Measurements from ENCODE around the gene COA3.

The COA3 gene, protein sequence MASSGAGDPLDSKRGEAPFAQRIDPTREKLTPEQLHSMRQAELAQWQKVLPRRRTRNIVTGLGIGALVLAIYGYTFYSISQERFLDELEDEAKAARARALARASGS

DNA sequence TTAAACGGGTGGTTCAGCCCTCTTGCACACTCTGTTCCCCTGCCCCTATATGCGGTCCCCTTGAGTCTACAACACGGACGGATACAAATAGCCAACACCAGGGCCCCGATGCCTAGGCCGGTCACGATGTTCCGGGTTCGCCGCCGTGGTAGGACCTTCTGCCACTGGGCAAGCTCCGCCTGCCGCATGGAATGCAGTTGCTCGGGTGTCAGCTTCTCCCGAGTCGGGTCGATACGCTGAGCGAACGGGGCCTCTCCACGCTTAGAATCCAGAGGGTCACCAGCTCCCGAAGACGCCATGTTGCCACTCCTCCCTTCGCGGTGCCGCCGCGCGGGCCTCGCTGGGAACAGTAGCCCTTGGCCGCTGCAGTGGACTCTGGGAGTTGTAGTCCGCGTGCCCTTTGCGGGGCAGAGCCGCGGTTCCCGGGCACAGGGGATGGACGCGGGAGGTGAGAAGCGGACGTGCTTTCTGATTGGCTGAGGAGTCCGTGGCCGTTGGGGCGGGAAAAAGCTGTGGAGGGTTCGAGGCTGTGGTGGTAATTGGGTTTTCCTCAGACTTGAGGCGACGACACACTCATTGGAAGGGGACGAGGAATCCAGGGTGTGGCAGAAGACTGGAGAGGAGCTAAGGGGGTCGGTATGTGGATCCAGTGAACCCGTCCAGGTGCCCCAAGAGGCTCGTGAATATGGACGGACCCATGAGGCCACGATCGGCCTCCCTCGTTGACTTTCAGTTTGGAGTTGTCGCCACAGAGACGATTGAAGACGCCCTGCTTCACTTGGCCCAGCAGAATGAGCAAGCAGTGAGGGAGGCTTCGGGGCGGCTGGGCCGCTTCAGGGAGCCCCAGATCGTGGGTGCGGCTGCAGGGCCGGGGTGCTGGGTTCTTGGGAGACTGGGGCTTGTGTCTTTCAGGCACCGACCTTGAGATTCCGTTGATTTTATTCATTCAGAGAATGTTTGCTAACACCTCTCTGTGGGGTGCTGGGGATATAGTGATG lies at the start of gene COA3, which contains the start of gene CNTD1:
Gene COA3, minus strand, starts transcription at position 322 of the 998 bp plus-strand sequence. Its CDS starts 23 bp downstream, at position 299.
Gene CNTD1, plus strand, starts transcription at position 479 of the 998 bp plus-strand sequence. Its CDS starts 207 bp downstream, at position 686.
- peak; percentile 28 to 61 (median 47) for DNase-seq

DNA sequence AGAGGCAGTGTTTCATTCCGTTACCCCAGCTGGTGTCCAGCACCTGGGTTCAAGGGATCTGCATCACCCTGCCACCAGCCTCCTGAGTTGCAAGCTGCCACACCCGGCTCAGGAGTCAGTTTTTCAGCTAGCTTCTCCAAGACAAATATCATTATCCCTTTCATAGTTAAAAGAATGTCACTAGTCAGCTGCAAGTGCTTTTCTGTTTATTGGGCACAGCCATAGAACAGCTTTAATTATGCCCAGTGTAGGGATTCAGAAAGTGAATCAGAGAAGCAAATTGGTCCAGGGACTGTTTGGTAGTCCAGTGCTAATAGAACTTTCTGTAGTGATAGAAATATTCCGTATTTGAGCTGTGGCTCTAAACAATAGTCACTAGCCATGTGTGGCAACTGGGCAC lies 49.6 kb upstream of the COA3 start:
- DNase-seq = no peak

DNA sequence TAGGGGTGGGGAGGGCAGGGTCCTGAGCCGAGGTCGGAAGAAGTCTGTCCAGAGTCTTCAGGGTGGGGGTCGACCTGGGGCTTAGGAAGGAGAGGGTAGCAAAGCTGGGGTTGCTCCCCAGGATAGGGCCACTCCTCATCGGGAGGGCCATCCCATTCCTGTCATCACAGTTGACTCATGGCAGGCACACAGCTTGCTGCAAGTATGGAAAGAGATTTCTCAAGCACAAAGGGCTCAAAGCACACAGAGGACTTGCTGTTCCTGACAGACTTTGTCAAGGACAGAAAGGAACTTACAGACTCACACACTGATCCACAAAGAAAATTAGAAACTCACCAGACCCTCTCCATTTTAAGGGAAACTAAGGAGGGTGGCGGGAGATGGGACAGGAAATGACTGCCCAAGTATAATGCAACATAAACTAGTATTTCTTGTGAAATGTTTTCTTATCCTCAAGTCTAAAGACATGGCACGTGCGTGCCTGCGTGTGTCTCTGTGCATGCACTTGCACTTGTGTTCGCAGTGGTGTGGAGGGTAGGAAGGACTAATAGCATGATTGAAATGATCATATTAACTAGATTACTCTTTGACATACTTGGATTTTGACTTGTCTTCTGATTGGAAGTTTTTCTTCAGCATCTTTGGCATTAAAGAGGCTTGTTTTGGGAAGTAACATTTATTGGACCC lies 48.2 kb upstream of the COA3 start:
- DNase-seq = no peak

DNA sequence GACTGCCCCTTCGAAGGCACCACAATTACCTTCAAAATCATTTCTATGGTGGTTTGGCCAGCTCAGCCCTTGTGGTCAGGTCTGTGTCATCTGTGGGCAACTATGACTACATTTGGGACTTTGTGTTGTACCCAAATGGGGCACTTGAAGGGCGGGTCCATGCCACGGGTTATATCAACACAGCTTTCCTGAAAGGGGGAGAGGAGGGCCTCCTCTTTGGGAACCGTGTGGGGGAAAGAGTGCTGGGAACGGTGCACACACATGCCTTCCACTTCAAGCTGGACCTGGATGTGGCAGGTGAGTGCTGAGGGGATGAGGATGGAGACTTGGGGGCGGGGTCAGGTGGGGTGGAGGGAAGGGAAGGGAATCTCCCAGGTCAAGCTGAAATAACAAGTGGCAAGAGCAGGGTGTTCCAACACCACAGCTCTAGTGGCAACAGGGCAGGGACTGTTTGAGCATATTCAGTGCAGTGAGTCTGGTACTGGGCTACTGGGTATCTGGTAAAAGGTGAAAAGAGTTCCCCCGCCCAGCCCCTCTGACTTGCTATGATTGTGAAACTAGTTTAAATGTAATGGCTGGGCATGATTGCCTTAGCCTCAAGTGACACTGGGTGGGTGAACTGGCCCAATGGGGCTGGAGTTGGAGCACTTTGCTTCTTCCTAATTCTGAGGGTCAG lies 47.6 kb upstream of the COA3 start:
- DNase-seq = no peak

DNA sequence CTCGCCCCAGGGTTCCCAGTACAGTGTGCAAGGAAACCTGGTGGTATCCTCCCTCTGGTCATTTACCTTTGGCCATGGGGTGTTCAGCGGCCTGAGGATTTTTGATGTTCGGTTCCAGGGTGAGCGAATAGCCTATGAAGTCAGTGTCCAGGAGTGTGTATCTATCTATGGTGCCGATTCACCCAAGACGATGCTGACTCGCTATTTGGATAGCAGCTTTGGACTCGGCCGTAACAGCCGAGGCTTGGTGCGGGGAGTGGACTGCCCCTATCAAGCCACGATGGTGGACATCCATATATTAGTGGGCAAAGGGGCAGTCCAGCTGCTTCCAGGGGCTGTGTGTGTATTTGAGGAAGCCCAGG lies 47.0 kb upstream of the COA3 start:
- DNase-seq = no peak

DNA sequence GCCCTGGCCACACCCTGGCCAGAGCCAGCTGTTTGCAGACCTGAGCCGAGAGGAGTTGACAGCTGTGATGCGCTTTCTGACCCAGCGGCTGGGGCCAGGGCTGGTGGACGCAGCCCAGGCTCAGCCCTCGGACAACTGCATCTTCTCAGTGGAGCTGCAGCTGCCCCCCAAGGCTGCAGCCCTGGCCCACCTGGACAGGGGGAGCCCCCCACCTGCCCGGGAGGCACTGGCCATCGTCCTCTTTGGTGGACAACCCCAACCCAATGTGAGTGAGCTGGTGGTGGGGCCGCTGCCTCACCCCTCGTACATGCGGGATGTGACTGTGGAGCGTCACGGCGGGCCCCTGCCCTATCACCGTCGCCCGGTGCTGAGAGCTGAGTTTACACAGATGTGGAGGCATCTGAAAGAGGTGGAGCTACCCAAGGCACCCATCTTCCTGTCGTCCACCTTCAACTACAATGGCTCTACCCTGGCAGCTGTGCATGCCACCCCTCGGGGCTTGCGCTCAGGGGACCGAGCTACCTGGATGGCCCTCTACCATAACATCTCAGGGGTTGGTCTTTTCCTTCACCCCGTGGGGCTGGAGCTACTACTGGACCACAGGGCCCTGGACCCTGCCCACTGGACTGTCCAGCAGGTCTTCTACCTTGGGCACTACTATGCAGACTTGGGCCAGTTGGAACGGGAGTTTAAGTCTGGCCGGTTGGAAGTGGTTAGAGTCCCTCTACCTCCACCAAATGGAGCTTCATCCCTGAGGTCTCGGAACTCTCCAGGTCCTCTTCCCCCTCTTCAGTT lies 46.5 kb upstream of the COA3 start:
- no peak for DNase-seq

DNA sequence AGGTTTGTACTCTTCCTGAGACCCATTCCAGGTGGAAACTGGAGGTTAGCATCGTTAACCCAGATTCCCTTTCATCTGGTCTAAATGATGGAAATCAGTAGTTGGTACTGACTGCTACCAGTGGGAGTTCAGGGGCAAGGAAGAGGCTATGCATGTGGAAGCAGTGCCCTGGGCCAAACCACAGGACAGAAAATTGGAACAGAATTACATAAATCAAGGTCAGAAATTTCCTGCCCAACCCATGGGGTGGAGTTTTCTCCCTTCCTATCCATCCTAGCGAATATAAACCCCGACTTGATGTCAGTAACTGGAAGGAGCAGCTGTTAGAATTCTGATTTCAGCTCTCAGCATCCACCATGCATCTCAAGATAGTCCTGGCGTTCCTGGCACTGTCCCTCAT lies 45.8 kb upstream of the COA3 start, which contains the start of gene AOC2:
Gene AOC2, plus strand, starts transcription at position 310 of the 400 bp plus-strand sequence. Its CDS starts 47 bp downstream, at position 357.
- DNase-seq = no peak

DNA sequence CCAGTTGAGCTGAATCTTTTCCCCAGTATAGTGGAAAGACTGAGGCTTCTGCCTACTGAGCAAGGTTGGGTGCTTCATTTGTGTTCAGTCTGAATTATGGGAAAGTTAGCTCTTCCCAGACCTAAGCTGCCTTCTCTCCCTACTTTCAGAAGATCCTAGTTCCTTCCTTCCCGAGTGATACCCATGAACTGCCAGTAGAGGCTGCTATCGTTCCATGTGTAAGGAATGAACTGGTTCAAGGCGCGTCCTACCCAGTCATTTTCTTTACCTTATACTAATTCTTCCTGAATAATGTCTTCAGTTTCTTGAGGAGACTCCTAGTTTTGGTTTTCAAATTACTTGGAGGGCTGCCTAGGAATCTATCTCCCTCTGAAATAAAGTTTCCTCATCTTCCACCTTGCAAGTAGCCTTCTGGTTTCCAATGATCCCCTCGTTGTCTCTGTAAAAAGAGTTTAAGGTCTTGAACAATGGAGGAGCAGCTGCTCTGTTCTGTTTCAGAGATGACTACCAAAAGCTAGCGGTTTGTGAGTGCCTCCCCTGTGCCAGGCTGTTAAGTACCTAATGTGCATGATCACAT lies 44.9 kb upstream of the COA3 start:
- peak in 2 of 6 experiments; percentile 8 to 11 for DNase-seq

DNA sequence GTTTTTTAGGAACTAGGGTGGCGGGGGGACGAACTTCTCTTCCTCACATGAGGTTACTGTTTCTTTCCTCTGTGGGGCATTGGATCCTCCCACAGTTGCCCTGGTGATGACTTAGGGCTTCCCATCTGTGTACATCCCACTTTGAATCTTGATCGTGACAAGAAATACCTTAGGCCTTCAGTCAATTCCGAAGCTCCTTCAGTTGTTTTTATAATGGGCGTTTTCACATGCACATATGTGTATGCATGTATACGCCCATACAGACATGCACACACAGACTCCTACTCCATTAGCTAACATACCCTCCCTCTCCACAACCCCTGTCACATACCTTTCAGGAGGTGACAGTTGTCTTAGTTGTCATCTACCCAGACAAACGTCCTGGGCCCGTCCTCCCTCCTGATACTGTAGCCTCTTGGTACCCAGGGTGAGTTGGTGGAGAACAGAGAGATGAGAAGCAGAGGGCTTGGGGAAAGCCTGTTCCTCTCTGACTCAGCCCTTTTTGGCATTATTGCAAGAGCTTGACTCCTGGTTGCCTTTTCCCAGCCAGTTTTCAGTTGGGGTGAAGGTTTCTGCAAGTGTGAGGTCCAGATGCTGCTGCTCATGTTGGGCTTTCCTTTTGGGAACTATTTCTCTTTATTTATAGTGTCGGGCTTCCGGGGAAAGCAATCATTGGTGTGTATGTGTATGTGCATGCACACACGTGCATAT lies 43.6 kb upstream of the COA3 start:
- no peak for DNase-seq

DNA sequence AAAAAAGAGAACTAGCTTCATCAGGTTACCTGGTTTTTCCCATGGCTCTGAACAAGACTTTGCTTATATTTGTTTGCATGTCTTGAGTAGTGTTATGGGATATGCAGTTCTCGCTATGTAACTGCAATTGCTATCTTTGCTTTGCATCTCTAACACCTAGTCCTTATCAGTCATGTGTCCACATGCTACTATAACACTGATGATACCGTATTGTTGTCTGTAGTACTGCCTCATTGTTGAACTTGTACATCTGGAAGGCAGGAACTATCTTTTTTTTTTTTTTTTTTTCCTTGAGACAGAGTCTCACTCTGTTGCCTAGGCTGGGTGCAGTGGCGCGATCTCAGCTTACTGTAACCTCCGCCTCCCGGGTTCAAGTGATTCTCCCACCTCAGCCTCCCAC lies 37.2 kb upstream of the COA3 start:
- DNase-seq = no peak

DNA sequence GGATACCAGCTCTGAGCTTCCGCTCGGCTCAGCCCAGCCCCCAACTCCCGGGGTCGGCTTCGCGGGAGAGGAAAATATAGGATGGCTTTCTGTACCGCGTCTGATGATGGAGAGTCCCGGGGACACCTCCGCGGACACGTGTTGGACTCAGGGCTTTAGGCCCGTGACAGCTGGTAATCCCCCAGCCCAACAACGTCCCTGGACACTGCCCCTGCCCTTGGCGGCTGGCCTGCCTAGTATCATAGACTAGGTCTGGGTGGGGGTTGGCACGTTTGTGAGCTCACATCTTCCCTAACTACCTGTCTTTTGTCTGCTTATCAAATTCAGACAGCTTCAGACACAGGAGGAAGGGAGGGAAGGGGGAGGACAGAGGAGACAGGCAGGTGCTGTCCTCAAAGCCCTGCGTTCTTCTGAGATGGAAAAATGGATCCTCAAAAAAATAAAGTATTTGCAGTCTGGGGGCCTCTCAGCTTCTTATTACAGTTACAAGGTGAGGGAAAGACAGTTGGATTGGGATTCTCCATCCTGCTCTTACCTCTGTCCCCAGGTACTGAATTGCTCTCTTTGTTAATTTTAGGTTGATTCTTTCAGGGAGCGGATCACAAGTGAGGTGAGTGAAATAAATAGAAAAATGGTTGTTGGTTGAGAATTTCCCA lies 35.4 kb upstream of the COA3 start:
- peak in 1 of 6 experiments; percentile 29 for DNase-seq

DNA sequence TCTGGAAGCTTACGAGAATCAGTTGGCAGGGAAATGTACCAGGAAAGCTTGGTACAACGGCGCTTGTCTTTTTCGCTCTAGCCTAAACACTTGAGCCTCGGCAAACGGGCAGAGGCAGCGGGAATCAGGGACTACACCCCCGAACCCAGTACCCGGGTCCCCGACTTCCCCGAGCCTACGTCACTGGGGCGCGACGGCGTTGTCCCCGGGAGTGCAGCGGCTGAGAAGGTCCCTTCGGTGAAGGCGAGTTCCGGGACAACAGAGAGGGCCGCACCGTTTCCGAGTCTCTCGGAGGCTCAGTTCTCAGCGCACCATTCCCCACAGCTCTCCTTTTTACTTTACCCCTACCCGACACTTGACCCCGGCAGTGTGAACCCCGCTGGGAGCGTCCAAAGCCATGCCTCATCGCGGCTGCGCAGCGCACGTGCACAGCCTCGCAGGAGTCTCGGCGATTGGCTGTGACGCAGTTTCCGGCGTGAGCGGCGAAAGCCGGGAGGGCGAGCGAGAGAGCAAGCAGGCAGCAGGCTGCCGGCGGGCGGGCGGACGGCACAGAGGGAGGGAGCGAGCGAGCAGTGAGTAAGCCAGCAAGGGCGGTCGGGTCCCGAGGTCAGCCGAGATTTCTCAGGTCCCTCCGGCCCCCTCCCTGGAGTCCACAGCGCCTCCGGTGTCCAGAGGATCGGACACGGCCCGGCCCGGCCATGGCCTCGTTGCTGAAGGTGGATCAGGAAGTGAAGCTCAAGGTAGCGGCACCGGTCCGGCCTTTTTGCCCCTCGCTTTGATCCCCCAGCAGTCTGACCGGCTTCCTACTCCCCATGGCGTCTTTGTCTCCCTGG lies 34.6 kb upstream of the COA3 start, which contains the start of gene PSME3:
Gene PSME3, plus strand, starts transcription at position 464 of the 833 bp plus-strand sequence. Its CDS starts 235 bp downstream, at position 699.
- DNase-seq = peak; percentile 81 to 97 (median 90)

DNA sequence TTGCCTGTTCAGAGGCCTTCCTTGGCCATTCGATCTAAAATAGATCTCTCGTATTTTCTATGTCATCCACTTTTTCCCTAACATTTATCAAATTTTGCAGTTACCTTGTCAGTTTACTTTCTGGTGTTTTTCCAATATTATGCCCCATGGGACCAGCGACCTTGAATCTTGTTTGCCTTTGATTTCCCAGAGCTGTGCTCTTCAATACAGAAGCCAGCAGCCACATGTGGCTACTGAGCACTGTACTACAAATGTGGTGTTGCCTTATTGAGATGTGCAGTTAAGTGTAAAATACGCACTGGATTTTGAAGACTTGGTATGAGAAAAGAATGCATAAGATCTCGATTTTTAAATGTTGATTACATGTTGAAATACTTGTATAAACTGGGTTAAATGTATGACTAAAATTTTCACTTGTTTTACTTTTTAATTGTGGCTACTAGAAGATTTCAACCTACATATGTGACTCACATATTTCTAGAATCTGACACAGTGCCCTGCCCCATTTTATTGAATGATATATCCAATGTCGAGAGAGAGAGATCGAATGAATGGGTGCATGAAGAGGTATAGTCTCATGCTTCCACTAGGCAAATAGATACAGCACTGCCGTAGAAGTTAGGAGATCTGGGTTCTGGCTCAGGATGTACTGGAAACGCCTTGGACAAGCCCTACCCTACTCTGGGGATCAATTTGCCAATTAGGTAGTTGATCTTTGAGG lies 33.9 kb upstream of the COA3 start:
- no peak for DNase-seq

DNA sequence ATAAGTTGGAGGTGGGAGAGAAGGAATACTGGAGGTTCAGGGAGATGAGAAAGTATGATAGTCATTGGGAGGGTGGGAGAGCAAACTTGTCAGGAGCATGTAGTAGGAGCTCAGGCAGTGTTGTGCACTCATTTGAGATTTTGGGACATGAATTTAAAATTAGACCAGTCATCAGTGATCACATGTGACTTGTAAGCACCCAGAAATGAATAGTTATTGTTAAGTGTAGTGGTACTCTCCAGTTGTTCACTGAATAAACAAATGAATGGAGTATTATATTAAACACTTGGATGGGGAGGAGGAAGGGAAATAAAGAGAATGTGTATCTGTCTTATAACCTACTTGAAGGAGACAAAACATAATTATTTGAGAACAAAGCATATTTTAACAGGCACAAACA lies 32.5 kb upstream of the COA3 start:
- DNase-seq = no peak

DNA sequence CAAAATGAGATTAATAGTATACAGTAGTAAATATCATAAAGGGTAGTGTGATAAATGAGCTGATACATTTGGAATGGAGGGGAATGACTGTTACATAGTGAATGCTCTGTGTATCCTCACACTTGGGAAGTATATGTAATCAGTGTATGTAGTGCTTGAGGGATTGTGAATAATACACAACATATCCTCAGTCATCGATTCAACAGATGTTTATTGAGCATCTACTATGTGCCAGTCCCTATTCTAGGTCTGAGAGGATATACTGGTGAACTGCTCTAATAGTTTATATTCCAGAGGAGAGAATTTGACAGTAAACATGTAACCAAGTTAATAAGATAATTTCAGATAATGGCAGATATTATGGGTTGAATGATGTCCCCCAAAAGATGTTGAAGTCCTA lies 29.0 kb upstream of the COA3 start:
- DNase-seq = no peak

DNA sequence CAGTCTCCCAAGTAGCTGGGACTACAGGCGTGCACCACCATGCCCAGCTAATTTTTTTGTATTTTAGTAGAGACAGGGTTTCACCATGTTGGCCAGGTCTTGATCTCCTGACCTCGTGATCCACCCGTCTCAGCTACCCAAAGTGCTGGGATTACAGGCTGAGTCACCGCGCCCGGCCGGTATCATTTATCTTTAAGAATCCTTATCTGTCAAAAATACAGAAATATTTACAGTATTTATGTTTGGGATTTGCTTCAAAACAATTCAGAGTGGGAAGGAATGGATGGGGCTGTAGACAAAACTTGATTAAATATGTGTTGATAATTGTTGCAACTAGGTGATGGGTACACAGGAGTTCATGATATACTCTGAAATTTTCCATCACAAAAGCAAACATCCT lies 22.7 kb upstream of the COA3 start:
- no peak for DNase-seq

DNA sequence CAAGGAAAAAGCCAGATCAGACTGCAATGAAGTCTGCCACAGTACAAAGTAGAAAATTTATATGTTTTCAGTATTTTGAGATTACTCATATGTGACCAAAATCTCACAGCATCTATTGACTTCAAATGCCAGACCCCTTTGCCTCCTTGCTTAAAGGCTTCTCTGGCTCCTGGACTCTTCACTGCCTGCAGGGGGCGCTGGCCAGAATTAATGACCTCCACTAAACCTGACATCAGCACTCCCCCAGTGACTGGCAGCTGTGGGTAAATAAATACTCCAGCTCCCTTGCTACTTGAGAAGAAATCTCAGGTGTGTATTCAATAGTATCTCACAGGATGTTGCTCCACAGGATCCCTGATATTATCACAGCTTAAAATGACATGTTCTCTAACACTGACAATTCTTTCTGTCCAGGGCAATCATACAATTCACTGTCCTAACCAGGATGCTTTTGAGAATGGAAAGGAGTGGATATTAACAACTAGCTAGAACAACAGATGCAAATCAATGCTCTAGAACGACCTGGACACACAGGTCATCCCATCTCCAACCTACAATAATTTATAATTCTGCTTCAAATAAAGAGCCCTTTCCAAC lies 21.5 kb upstream of the COA3 start:
- DNase-seq = peak in 5 of 6 experiments; percentile 16 to 50 (median 30)

DNA sequence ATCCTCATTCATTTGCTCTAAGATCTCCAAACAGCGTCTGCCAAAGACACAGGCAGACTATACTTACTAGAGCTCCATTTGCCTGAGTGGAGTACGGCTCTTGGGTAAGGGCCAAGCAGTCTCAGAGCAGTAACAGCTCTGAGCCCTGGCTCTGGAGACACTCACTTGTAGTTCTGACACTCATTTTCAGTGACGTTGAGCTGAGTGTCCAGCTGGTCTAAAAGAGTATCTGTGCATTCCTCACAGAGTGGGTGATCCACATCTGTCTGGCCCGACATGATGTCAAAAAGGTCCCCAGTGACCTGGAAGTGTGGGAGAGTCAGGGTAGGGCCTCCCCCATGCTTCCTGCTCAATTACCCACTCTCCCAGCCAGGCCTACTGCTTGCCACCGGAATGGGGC lies 19.9 kb upstream of the COA3 start:
- DNase-seq = no peak

Data from stimulated activated naive CD4-positive, alpha-beta T cell (primary cell).